Hepatocyte (in vitro differentiated cells): ENCODE measurements around the gene FLRT1.

Experiments used
- CTCF ChIP-seq: fragments of 200-600 bp; sonication (generic); IDR thresholded peaks from 2 replicates; pipeline ENCODE4 v1.5.1; 2016; ENCODE audit warnings: antibody characterized with exemption, mild to moderate bottlenecking; ENCODE audit not compliant: poor library complexity
- EZH2phosphoT487 ChIP-seq: fragments of 200-600 bp; sonication (generic); IDR thresholded peaks from one replicate; pipeline ENCODE4 v1.6.1; 2018; ENCODE audit warnings: antibody characterized with exemption, mild to moderate bottlenecking, low read depth, moderate library complexity; ENCODE audit not compliant: unreplicated experiment, severe bottlenecking

- TF ChIP-seq CTCF = no peak
- TF ChIP-seq EZH2phosphoT487 = no peak
These were observed 3.4 kb downstream of the FLRT1 start for GRCh38 chr11:64039012-64039665.
